ENCODE data around the gene EFNA5.
"Not testable (repeated sequence)": the region's sequence is repeated elsewhere in the genome, so short reads cannot be mapped to it uniquely, and the experiment has no call there.

The EFNA5 gene

DNA sequence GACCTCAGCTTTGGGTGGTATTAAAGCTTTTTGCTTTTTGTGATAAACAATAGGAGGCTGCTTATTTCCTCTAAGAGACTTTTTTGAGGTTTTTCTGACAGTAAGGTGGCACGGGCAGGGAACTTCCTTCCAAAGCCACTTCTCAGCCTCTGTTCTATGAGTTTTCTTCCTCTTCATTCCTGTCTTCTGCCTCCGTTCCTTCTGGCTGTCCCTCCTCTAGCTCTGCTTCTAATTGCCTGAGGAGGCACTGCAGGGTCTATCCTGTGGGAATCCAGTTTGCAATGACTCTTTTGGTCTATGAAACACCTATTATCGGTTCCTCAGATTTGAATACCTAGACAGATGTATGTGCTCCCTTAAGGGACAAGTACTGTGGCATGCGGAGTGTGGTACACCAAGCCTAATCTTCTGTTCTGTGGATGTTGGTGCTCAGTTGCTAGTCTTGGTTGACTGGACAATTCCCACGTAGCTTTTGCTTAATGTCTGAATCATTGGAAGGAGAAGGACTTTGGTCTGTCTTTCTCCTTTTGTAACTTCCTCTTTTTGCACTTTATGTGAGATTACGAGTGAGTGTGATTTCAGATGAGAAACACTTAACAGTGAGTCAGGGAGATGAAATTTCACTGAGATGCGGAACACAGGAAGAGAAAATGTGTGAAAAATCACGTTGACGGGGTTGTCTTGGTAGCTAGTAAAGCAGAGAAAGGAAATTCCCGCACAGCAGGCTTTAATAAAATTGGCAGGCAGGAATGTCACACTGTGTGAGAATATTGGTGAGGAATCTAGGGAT, 305.2 kb downstream of the EFNA5 start:
- H3K27ac ChIP-seq (ENCODE audit: low read length), result no peak overlapping the region
- H3K36me3 ChIP-seq (ENCODE audit: control insufficient read depth, low read depth, low read length), result no peaks in the 10 kb centered on the region
- H3K4me3 ChIP-seq (ENCODE audit: low read length), result no peak overlapping the region
- H3K27me3 ChIP-seq (ENCODE audit: control insufficient read depth, insufficient read depth, low read length), result no peaks in the 10 kb centered on the region
- peaks cover 24% of the 10 kb centered on the region for H3K4me1 ChIP-seq (ENCODE audit: control insufficient read depth, low read depth, low read length)
- no peaks in the 10 kb centered on the region for H3K9me3 ChIP-seq (ENCODE audit: control insufficient read depth, low read depth, low read length)
- H3K9ac ChIP-seq (ENCODE audit: low read length), result no peak overlapping the region

- peaks cover 24% of the 10 kb centered on the region for H3K4me1 ChIP-seq (ENCODE audit: control insufficient read depth, low read depth, low read length)
- no peak overlapping the region for H3K27ac ChIP-seq (ENCODE audit: low read length)
- H3K36me3 ChIP-seq (ENCODE audit: control insufficient read depth, low read depth, low read length), result no peaks in the 10 kb centered on the region
- no peaks in the 10 kb centered on the region for H3K9me3 ChIP-seq (ENCODE audit: control insufficient read depth, low read depth, low read length)
- no peaks in the 10 kb centered on the region for H3K27me3 ChIP-seq (ENCODE audit: control insufficient read depth, insufficient read depth, low read length)
- no peak overlapping the region for H3K9ac ChIP-seq (ENCODE audit: low read length)
- no peak overlapping the region for H3K4me3 ChIP-seq (ENCODE audit: low read length)
These were observed 306.1 kb downstream of the EFNA5 start for GRCh38 chr5:107364443-107365319.

DNA sequence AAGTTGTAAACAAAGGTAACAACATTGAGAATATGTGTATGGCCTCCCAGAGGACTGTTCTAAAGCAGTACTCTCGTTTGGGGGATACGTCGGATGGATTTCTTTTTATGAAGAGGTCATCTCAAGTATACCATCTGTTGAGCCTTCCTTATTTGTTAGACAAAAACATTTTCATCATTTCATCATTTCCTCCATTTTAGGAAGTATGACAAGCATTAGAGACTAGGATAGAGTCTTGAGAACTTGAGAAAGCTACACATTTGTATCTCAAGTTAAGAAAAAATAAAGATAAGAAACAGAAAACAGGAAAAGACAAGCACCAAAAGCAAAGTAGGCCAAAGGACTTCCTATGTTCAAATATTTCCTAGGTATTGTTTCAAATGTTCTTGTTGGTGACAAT, 307.0 kb downstream of the EFNA5 start:
- no peak overlapping the region for H3K27ac ChIP-seq (ENCODE audit: low read length)
- H3K36me3 ChIP-seq (ENCODE audit: control insufficient read depth, low read depth, low read length), result no peaks in the 10 kb centered on the region
- H3K4me1 ChIP-seq (ENCODE audit: control insufficient read depth, low read depth, low read length), result peaks cover 24% of the 10 kb centered on the region
- H3K9me3 ChIP-seq (ENCODE audit: control insufficient read depth, low read depth, low read length), result no peaks in the 10 kb centered on the region
- H3K4me3 ChIP-seq (ENCODE audit: low read length), result no peak overlapping the region
- no peaks in the 10 kb centered on the region for H3K27me3 ChIP-seq (ENCODE audit: control insufficient read depth, insufficient read depth, low read length)
- no peak overlapping the region for H3K9ac ChIP-seq (ENCODE audit: low read length)

- no peak overlapping the region for H3K4me3 ChIP-seq (ENCODE audit: low read length)
- no peak overlapping the region for H3K9ac ChIP-seq (ENCODE audit: low read length)
- H3K27me3 ChIP-seq (ENCODE audit: control insufficient read depth, insufficient read depth, low read length), result no peaks in the 10 kb centered on the region
- H3K9me3 ChIP-seq (ENCODE audit: control insufficient read depth, low read depth, low read length), result no peaks in the 10 kb centered on the region
- no peaks in the 10 kb centered on the region for H3K36me3 ChIP-seq (ENCODE audit: control insufficient read depth, low read depth, low read length)
- H3K4me1 ChIP-seq (ENCODE audit: control insufficient read depth, low read depth, low read length), result peaks cover 8% of the 10 kb centered on the region
- H3K27ac ChIP-seq (ENCODE audit: low read length), result no peak overlapping the region
These were observed 308.8 kb downstream of the EFNA5 start for GRCh38 chr5:107361945-107362344.

DNA sequence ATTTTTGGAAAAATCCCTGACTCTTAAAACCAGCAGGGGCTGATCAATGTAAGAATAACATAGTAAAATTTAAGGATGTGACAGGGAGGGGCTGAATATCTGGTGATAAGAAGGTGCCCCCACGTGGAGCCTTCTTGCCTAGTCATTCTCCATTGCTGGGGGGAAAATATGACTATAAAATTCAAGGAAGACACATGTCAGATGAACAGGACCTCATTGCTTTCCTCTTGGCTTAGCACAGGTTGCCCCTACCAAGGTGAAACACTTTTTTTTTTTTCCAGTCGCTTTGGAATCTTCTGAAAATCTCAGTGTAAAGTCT, 310.9 kb downstream of the EFNA5 start:
- Histone ChIP-seq H3K9me3 (ENCODE audit: control insufficient read depth, low read depth, low read length) (no peaks in the 10 kb centered on the region), H3K4me1 (ENCODE audit: control insufficient read depth, low read depth, low read length) (no peaks in the 10 kb centered on the region), H3K36me3 (ENCODE audit: control insufficient read depth, low read depth, low read length) (no peaks in the 10 kb centered on the region), H3K9ac (ENCODE audit: low read length) (no peak overlapping the region), H3K27me3 (ENCODE audit: control insufficient read depth, insufficient read depth, low read length) (no peaks in the 10 kb centered on the region), H3K4me3 (ENCODE audit: low read length) (no peak overlapping the region), H3K27ac (ENCODE audit: low read length) (no peak overlapping the region)

DNA sequence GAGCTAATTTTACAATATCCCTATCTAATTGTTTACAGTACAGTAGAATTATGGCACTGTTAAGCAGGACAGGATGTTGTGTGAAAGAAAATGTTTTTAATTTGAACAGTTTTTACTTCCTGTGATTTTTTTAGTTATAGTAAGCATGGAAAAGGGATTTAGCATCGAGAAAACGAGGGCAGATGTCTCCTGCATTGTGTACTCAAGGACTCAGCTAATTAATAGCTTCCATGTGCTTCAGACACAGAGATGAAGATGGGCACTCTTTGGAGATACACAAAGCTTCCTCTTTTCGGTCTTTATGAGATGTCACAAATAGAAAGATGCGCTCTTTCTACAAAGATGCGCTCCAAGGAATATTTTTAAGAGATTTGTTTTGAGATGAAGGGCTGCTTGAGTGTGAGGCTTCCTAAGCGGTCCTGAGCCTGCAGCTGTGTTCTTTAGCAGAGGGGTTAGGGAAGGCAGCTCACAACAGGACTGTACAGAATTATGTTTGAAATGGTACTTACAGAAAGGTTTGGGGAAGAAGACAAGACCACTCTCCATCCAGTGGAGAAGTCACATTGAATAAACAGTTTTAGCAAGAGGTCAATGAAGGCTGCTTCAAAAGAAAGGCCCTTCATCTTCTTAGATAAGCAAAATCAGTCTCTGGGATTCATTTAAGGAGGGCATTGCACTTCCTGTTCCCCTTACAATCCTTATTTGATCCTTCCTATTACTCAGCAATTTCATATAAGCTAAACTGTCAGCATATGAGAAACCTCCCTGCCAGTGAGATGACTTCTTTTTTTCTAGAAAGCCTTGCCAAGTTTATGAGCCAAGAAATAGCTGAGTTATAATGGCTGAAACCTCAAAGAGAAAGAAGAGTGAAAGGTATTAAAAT, 311.5 kb downstream of the EFNA5 start:
- no peaks in the 10 kb centered on the region for H3K36me3 ChIP-seq (ENCODE audit: control insufficient read depth, low read depth, low read length)
- H3K4me1 ChIP-seq (ENCODE audit: control insufficient read depth, low read depth, low read length), result no peaks in the 10 kb centered on the region
- H3K4me3 ChIP-seq (ENCODE audit: low read length), result no peak overlapping the region
- H3K9ac ChIP-seq (ENCODE audit: low read length), result no peak overlapping the region
- no peak overlapping the region for H3K27ac ChIP-seq (ENCODE audit: low read length)
- no peaks in the 10 kb centered on the region for H3K9me3 ChIP-seq (ENCODE audit: control insufficient read depth, low read depth, low read length)
- H3K27me3 ChIP-seq (ENCODE audit: control insufficient read depth, insufficient read depth, low read length), result no peaks in the 10 kb centered on the region

DNA sequence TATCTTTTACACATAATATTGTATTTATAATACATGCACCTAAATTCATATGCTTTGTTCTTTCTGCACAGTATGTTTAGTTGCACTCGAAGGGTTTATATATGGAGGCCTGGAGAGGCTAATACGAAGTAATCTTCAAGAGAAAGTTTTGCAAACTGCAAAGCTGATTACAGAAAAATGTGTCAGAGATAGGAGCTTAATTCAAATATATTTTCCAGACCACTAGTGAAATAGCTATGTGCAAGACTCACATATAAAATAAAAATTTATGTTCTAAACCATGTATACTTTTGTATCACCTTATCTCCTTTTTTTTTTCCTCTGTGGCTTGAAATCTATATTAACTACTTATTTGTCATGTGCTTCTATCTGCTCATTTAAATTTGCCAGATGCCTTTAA, 313.8 kb downstream of the EFNA5 start:
- Histone ChIP-seq H3K9me3 (ENCODE audit: control insufficient read depth, low read depth, low read length) (no peaks in the 10 kb centered on the region), H3K9ac (ENCODE audit: low read length) (no peak overlapping the region), H3K4me1 (ENCODE audit: control insufficient read depth, low read depth, low read length) (no peaks in the 10 kb centered on the region), H3K27me3 (ENCODE audit: control insufficient read depth, insufficient read depth, low read length) (no peaks in the 10 kb centered on the region), H3K36me3 (ENCODE audit: control insufficient read depth, low read depth, low read length) (no peaks in the 10 kb centered on the region), H3K4me3 (ENCODE audit: low read length) (no peak overlapping the region), H3K27ac (ENCODE audit: low read length) (no peak overlapping the region)

DNA sequence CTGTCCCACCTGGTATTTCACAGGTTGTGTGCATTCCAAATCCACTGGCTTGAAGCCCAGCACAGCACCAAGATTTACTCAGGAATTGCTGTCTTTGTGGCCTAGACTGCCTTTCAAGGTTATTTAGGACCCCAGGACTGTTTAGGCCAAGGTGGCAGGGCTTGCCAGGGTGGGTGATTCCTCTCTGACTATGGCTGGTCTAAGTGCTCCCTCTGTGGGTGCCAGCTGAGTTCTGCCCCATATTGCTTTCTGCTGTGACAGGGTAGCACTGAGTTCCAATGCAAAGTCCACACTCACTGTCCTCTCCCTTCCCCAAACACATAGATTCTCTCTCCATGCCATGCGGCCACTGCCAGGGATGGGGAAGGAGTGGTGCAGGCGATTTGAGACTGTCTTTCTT, 318.2 kb downstream of the EFNA5 start:
- Histone ChIP-seq H3K4me3 (ENCODE audit: low read length) (no peak overlapping the region), H3K9me3 (ENCODE audit: control insufficient read depth, low read depth, low read length) (no peaks in the 10 kb centered on the region), H3K9ac (ENCODE audit: low read length) (no peak overlapping the region), H3K4me1 (ENCODE audit: control insufficient read depth, low read depth, low read length) (no peaks in the 10 kb centered on the region), H3K36me3 (ENCODE audit: control insufficient read depth, low read depth, low read length) (no peaks in the 10 kb centered on the region), H3K27ac (ENCODE audit: low read length) (no peak overlapping the region), H3K27me3 (ENCODE audit: control insufficient read depth, insufficient read depth, low read length) (no peaks in the 10 kb centered on the region)

DNA sequence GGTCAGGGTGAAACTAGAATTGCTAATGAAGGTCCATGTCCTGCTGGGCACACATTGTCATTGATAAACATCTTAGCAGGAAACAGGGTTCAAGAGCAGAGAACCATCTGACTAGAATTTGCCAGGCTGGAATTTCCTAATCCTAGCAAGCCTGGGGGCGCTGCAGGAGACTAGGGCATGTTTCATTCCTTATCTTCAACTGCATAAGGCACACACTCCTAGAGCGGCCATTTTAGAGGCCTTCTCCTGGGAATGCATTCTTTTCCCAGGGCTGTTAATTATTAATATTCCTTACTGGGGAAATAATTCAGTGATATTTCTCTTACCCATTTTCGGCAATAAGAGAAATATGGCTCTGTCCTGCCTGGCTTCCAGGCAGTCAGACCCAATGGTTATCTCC, 324.2 kb downstream of the EFNA5 start:
- H3K4me3 ChIP-seq (ENCODE audit: low read length); H3K36me3 ChIP-seq (ENCODE audit: control insufficient read depth, low read depth, low read length); H3K4me1 ChIP-seq (ENCODE audit: control insufficient read depth, low read depth, low read length); H3K27me3 ChIP-seq (ENCODE audit: control insufficient read depth, insufficient read depth, low read length); H3K9me3 ChIP-seq (ENCODE audit: control insufficient read depth, low read depth, low read length); H3K9ac ChIP-seq (ENCODE audit: low read length); H3K27ac ChIP-seq (ENCODE audit: low read length): not testable (repeated sequence)

DNA sequence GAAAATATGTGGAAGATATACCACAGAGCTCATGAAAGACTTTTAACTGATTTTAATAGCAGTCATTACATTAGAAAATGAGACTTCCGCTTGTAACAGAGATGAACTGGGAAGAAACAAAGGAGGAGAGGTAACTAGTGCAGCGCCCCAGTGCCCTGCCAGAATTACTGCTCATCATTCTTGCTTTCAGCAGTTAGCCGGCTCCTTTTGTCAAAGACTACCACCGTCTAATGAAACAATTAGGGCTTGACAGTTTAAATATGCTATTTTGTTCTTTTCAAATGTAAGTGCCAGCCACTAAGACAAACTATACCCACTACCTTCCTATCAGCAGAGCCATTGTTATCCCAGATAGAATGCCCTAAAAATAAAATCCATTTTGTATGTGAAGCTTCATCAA, 328.4 kb downstream of the EFNA5 start:
- no peaks in the 10 kb centered on the region for H3K36me3 ChIP-seq (ENCODE audit: control insufficient read depth, low read depth, low read length)
- H3K9ac ChIP-seq (ENCODE audit: low read length), result no peak overlapping the region
- H3K27ac ChIP-seq (ENCODE audit: low read length), result no peak overlapping the region
- H3K4me3 ChIP-seq (ENCODE audit: low read length), result no peak overlapping the region
- H3K27me3 ChIP-seq (ENCODE audit: control insufficient read depth, insufficient read depth, low read length), result no peaks in the 10 kb centered on the region
- no peaks in the 10 kb centered on the region for H3K4me1 ChIP-seq (ENCODE audit: control insufficient read depth, low read depth, low read length)
- peaks cover 5% of the 10 kb centered on the region for H3K9me3 ChIP-seq (ENCODE audit: control insufficient read depth, low read depth, low read length)

DNA sequence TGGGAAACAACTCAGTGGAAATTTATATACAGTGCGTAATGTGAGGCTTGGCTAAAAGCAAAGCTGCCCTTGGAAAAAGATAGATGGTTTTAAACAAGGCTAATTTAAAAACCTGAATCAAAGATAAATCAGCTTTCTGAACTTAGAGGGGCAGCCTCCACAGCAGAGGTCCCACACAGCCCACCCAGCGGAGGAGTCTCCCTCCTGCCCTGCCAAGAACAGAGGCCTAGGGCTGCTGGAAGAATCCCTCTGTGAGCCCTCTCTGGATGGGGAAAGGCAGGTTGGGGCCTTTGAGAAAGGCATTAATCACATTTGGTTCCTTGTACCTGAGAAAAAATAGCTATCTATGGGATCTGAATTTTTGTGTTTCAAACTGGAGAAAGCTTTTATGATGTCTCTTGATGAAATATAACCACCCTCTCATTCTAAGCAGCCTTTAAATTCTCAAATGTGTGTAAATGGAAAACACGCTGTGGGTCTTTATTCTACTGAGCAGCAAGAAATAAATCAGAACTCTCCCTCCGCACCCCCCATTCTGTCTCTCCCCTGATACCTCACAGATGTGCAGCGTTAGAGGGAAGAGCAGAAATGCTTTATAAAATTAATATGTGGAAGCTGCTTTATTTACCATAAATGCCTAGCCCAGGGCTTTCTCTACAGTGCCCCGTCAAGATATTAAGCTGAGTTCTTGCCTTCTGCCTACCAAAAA, 329.2 kb downstream of the EFNA5 start:
- Histone ChIP-seq H3K36me3 (ENCODE audit: control insufficient read depth, low read depth, low read length) (no peaks in the 10 kb centered on the region), H3K9me3 (ENCODE audit: control insufficient read depth, low read depth, low read length) (peaks cover 5% of the 10 kb centered on the region), H3K27me3 (ENCODE audit: control insufficient read depth, insufficient read depth, low read length) (no peaks in the 10 kb centered on the region), H3K4me3 (ENCODE audit: low read length) (no peak overlapping the region), H3K27ac (ENCODE audit: low read length) (no peak overlapping the region), H3K9ac (ENCODE audit: low read length) (no peak overlapping the region), H3K4me1 (ENCODE audit: control insufficient read depth, low read depth, low read length) (no peaks in the 10 kb centered on the region)
